ENCODE results near the gene BTBD2.

The BTBD2 gene

DNA sequence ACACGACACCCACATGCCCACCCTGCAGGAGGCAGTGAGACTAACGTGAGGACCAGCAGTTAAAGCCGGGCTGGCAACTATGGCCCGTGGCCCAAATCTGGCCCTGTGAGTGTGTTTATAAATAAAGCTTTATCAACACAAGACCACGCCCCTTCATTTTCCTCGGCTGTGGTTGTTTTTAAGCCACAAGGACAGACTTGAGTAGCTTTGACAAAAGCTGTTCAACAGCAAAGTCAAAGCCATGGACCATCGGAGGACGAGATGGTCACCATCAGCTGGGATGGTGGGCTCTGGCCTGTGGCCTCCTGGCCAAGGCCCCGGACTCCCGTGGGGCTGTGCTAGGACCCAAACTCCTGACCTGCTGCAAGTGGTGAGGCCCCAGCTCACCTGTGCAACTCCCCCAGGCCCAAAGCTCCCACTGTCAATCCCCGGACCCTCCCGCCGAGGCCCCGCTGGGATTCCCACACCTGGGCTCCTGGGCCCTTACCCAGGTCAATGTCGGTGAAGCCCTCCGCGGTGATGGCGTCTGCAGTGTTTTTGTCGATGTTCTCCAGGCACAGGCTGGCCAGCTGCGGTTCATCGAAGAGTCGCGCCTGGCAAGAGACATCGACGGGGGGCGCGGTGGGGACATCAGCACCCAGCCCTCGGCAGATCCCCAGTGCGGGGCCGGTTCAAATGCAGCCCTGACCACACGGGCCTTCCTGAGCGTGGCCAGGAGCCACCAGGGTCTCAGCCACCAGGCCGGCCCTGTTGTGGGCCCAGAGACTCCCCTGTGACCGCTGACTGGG lies 25.1 kb downstream of the BTBD2 start:
- TF ChIP-seq ZNF8 (CRISPR knock-in tag; IDR thresholded peaks at IDR 0.05) (no peak), PPARA (CRISPR knock-in tag; IDR thresholded peaks at IDR 0.05; ENCODE audit: borderline replicate concordance) (no peak), SNAI2 (CRISPR knock-in tag; IDR thresholded peaks at IDR 0.05) (no peak), ZC3H10 (CRISPR knock-in tag; IDR thresholded peaks at IDR 0.05) (no peak), CSDC2 (CRISPR knock-in tag; IDR thresholded peaks at IDR 0.05) (no peak), POU6F1 (CRISPR knock-in tag; IDR thresholded peaks at IDR 0.05; ENCODE audit: borderline replicate concordance, low read depth) (no peak), PATZ1 (CRISPR knock-in tag; IDR thresholded peaks at IDR 0.05; ENCODE audit: borderline replicate concordance) (no peak), TSHZ2 (CRISPR knock-in tag; IDR thresholded peaks at IDR 0.05) (no peak), TOX (CRISPR knock-in tag; IDR thresholded peaks at IDR 0.05; ENCODE audit: borderline replicate concordance) (no peak), ZNF70 (CRISPR knock-in tag; IDR thresholded peaks at IDR 0.05) (no peak), ZNF565 (CRISPR knock-in tag; conservative IDR thresholded peaks at IDR 0.05; ENCODE audit: low read depth) (no peak), GLIS3 (CRISPR knock-in tag; IDR thresholded peaks at IDR 0.05) (no peak), ZFP30 (CRISPR knock-in tag; IDR thresholded peaks at IDR 0.05) (no peak), ARNTL (CRISPR knock-in tag; IDR thresholded peaks at IDR 0.05; ENCODE audit: borderline replicate concordance, low read depth) (no peak), ISL1 (CRISPR knock-in tag; IDR thresholded peaks at IDR 0.05) (no peak), ZFP3 (CRISPR knock-in tag; IDR thresholded peaks at IDR 0.05) (no peak), TCF4 (CRISPR knock-in tag; IDR thresholded peaks at IDR 0.05; ENCODE audit: borderline replicate concordance) (no peak)
- ATAC-seq, result no peak

GRCh38 chr19:1989513-1990229 lies 25.8 kb downstream of the BTBD2 start:
- TF ChIP-seq BACH2 (CRISPR knock-in tag; IDR thresholded peaks at IDR 0.05; ENCODE audit: borderline replicate concordance), result no peak
- no peak for TF ChIP-seq ZFP30 (CRISPR knock-in tag; IDR thresholded peaks at IDR 0.05)
- TF ChIP-seq SNAI2 (CRISPR knock-in tag; IDR thresholded peaks at IDR 0.05), result no peak
- no peak for TF ChIP-seq TSHZ2 (CRISPR knock-in tag; IDR thresholded peaks at IDR 0.05)
- TF ChIP-seq, protein P1, sequence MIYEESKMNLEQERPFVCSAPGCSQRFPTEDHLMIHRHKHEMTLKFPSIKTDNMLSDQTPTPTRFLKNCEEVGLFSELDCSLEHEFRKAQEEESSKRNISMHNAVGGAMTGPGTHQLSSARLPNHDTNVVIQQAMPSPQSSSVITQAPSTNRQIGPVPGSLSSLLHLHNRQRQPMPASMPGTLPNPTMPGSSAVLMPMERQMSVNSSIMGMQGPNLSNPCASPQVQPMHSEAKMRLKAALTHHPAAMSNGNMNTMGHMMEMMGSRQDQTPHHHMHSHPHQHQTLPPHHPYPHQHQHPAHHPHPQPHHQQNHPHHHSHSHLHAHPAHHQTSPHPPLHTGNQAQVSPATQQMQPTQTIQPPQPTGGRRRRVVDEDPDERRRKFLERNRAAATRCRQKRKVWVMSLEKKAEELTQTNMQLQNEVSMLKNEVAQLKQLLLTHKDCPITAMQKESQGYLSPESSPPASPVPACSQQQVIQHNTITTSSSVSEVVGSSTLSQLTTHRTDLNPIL (CRISPR knock-in tag; IDR thresholded peaks at IDR 0.05; ENCODE audit: low read depth), result no peak
- TF ChIP-seq ZNF70 (CRISPR knock-in tag; IDR thresholded peaks at IDR 0.05), result no peak
- no peak for TF ChIP-seq CSDC2 (CRISPR knock-in tag; IDR thresholded peaks at IDR 0.05)
- TF ChIP-seq TCF4 (CRISPR knock-in tag; IDR thresholded peaks at IDR 0.05; ENCODE audit: borderline replicate concordance), result no peak
- TF ChIP-seq OSR1 (CRISPR knock-in tag; IDR thresholded peaks at IDR 0.05), result no peak
- TF ChIP-seq RARB (CRISPR knock-in tag; IDR thresholded peaks at IDR 0.05), result no peak
- TF ChIP-seq ZC3H10 (CRISPR knock-in tag; IDR thresholded peaks at IDR 0.05), result no peak
- TF ChIP-seq PATZ1 (CRISPR knock-in tag; IDR thresholded peaks at IDR 0.05; ENCODE audit: borderline replicate concordance), result no peak
- no peak for TF ChIP-seq ESRRG (CRISPR knock-in tag; IDR thresholded peaks at IDR 0.05)
- TF ChIP-seq ZNF565 (CRISPR knock-in tag; conservative IDR thresholded peaks at IDR 0.05; ENCODE audit: low read depth), result no peak
- TF ChIP-seq, protein P2, sequence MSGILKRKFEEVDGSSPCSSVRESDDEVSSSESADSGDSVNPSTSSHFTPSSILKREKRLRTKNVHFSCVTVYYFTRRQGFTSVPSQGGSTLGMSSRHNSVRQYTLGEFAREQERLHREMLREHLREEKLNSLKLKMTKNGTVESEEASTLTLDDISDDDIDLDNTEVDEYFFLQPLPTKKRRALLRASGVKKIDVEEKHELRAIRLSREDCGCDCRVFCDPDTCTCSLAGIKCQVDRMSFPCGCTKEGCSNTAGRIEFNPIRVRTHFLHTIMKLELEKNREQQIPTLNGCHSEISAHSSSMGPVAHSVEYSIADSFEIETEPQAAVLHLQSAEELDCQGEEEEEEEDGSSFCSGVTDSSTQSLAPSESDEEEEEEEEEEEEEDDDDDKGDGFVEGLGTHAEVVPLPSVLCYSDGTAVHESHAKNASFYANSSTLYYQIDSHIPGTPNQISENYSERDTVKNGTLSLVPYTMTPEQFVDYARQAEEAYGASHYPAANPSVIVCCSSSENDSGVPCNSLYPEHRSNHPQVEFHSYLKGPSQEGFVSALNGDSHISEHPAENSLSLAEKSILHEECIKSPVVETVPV (CRISPR knock-in tag; IDR thresholded peaks at IDR 0.05), result no peak
- no peak for TF ChIP-seq TOX (CRISPR knock-in tag; IDR thresholded peaks at IDR 0.05; ENCODE audit: borderline replicate concordance)
- TF ChIP-seq ZFP3 (CRISPR knock-in tag; IDR thresholded peaks at IDR 0.05), result no peak
- TF ChIP-seq ISL1 (CRISPR knock-in tag; IDR thresholded peaks at IDR 0.05), result no peak
- TF ChIP-seq PPARA (CRISPR knock-in tag; IDR thresholded peaks at IDR 0.05; ENCODE audit: borderline replicate concordance), result no peak
- no peak for ATAC-seq
